Adrenal gland (tissue), 12 donors: ENCODE data around the gene SMIM24. TPM values are rescaled to one million over a fixed set of nuclear protein-coding genes. Genes with fewer than 3 reads are reported as not detected.
"Not testable (repeated sequence)": the region's sequence is repeated elsewhere in the genome, so short reads cannot be mapped to it uniquely, and the experiment has no call there.

Experiments used
- DNase-seq, 7 donors: peaks; one replicate each; pipeline ENCODE4 v3.0.0-alpha.2; 2019 to 2020
- H3K27ac ChIP-seq, 5 donors: fragments of 200-600 bp; sonication (generic) in 4 of 5; 1 replicate in 3 of 5; 2 replicates in 2 of 5; pipeline versions ENCODE4 v1.5.1 to v1.8.0; 2016 to 2020; ENCODE audit warnings: mild to moderate bottlenecking in 1 of 5
- H3K27me3 ChIP-seq: fragments of 200-600 bp; 2 replicates; pipeline ENCODE4 v1.8.0; 2021
- H3K36me3 ChIP-seq, 2 donors: fragments of 200-600 bp; replicated peaks in 1 of 2; 1 replicate in 1 of 2; 2 replicates in 1 of 2; pipeline versions ENCODE4 v1.5.1 to v1.8.0; 2018 to 2022
- H3K4me1 ChIP-seq, 2 donors: fragments of 200-600 bp; replicated peaks in 1 of 2; 1 replicate in 1 of 2; 2 replicates in 1 of 2; pipeline versions ENCODE4 v1.5.1 to v1.8.0; 2018 to 2021
- H3K4me3 ChIP-seq, 4 donors: fragments of 200-600 bp; sonication (generic) in 3 of 4; one replicate each; pipeline ENCODE4 v1.5.1; 2016 to 2018
- H3K9me3 ChIP-seq, 3 donors: fragments of 200-600 bp; sonication (generic) in 1 of 3; replicated peaks in 1 of 3; 1 replicate in 2 of 3; 2 replicates in 1 of 3; pipeline versions ENCODE4 v1.5.1 to v1.8.0; 2016 to 2021
- CTCF ChIP-seq, 6 experiments: fragments of 450-650 bp in 4 of 6; fragments of 200-600 bp in 2 of 6; sonication (generic) in 1 of 6; IDR thresholded peaks; 1 replicate in 5 of 6; 2 replicates in 1 of 6; pipeline versions ENCODE4 v1.5.1 to v1.8.0; 2016 to 2021; ENCODE audit warnings: antibody characterized with exemption in 6 of 6, mild to moderate bottlenecking in 2 of 6, moderate library complexity in 1 of 6
- POLR2A ChIP-seq, 2 donors: fragments of 450-650 bp; IDR thresholded peaks; one replicate each; pipeline ENCODE4 v1.6.1; 2017; ENCODE audit warnings: antibody characterized with exemption in 2 of 2, mild to moderate bottlenecking in 2 of 2, moderate library complexity in 1 of 2
- WGBS, 4 donors: extraction: QIAGEN DNeasy Blood & Tissue Kit in 2 of 4; methylation state at CpG; one replicate each; pipeline versions ENCODE4 v1.1.5 to v1.1.7; 2013 to 2017; 5-methylcytosine and 5-hydroxymethylcytosine counted together
- intact Hi-C, 2 donors: fragments of 100-400 bp; cut with DNase I; formaldehyde crosslinking; loops; one replicate each; pipeline versions ENCODE4 v1.14.1 to v1.15.0; 2022 to 2023
- polyA plus RNA-seq, 3 donors: library from polyadenylated mRNA; stranded (reverse); fragments of 200-250 nt in 2 of 3; fragments of 350-450 nt in 1 of 3; fragmentation: Illumina TruSeq in 1 of 3; extraction: RNeasy Lipid Tissue Mini Kit (QIAGEN cat#74804) in 1 of 3; gene quantifications; one replicate each; pipeline ENCODE4 v1.2.3, GENCODE V29; 2013 to 2014
- total RNA-seq, 9 donors: library from RNA; depleted of rRNA in 4 of 9; stranded (reverse); fragments of >200 nt in 4 of 9; fragments of 120-200 nt in 1 of 9; fragmentation: NEBNext Ultra II Directional in 1 of 9; extraction: Animal tissue kit (Norgen Biotek cat#: 25700) in 1 of 9; gene quantifications; one replicate each; pipeline versions ENCODE4 v1.1.0 to v1.2.4, GENCODE V29; 2013 to 2023
- donor health status: healthy with polysubstance abuse.
- donor health status: Bipolar disorder and iron deficiency.
- donor health status: DM: yes; HTN: yes; CAD: no.
- donor health status: DM: no; HTN: no; CAD: no.
- donor health status: DM: no; HTN: no; CAD: no.
- donor health status: DM: yes; HTN: yes; CAD: no.

SMIM24 gene
- total and polyA plus RNA-seq, 12 donors: 0.36 to 0.48 TPM; not detected in 10

GRCh38 chr19:3510727-3511126 lies 30.4 kb upstream of the SMIM24 start:
- intact Hi-C loops: no loop called here
- DNase-seq: peak in 1 of 7 donors; percentile 25
- TF ChIP-seq POLR2A (IDR thresholded peaks at IDR 0.05) (no peak), CTCF (IDR thresholded peaks at IDR 0.05) (no peak)

GRCh38 chr19:3509566-3509989 lies 29.3 kb upstream of the SMIM24 start:
- WGBS, 4 donors: 37 to 74% (median 56%) methylated on average over 9 to 15 of the region's 15 CpGs
- DNase-seq: peak; percentile 77 to 93 (median 89)
- TF ChIP-seq POLR2A (IDR thresholded peaks at IDR 0.05) (peak in 1 of 2 donors; percentile 73), CTCF (IDR thresholded peaks at IDR 0.05) (no peak)
- H3K4me3 ChIP-seq: no peak overlapping the region
- no peaks in the 10 kb centered on the region for H3K9me3 ChIP-seq
- peaks cover 0 to 14% of the 10 kb centered on the region in 2 donors for H3K36me3 ChIP-seq
- no peaks in the 10 kb centered on the region for H3K27me3 ChIP-seq
- H3K4me1 ChIP-seq: peaks cover 46 to 53% of the 10 kb centered on the region in 2 donors
- intact Hi-C loops: no loop called here
- peak overlapping the region; percentile 2 to 91 (median 62) for H3K27ac ChIP-seq

More at GRCh38 chr19:3510727-3511126, 30.4 kb upstream of the SMIM24 start:
- 78 to 90% (median 90%) methylated on average over 8 to 22 of the region's 22 CpGs for WGBS, 4 donors
- Histone ChIP-seq H3K4me1 (peaks cover 40 to 47% of the 10 kb centered on the region in 2 donors), H3K4me3 (no peak overlapping the region), H3K36me3 (peaks cover 0 to 14% of the 10 kb centered on the region in 2 donors), H3K27me3 (no peaks in the 10 kb centered on the region), H3K27ac (peak overlapping the region in 1 of 5 donors; percentile 91), H3K9me3 (no peaks in the 10 kb centered on the region)

GRCh38 chr19:3508771-3509535 lies 28.6 kb upstream of the SMIM24 start:
- peaks cover 0 to 14% of the 10 kb centered on the region in 2 donors for H3K36me3 ChIP-seq
- DNase-seq: peak in 1 of 7 donors; percentile 24
- WGBS, 4 donors: 78 to 82% (median 79%) methylated on average over 18 to 23 of the region's 23 CpGs

GRCh38 chr19:3508121-3508661 lies 27.9 kb upstream of the SMIM24 start:
- H3K4me3 ChIP-seq, H3K27me3 ChIP-seq, H3K9me3 ChIP-seq, intact Hi-C loops, DNase-seq: not testable (repeated sequence)
- Histone ChIP-seq H3K27ac (peak overlapping the region in 3 of 5 donors; percentile 62 to 97 (median 91)), H3K36me3 (peaks cover 0 to 14% of the 10 kb centered on the region in 2 donors), H3K4me1 (peaks cover 47 to 49% of the 10 kb centered on the region in 2 donors)
- WGBS, 4 donors: 93 to 95% (median 93%) methylated on average over 17 to 18 of the region's 18 CpGs

More at GRCh38 chr19:3508771-3509535, 28.6 kb upstream of the SMIM24 start:
- Histone ChIP-seq H3K27ac (peak overlapping the region; percentile 2 to 91 (median 62)), H3K4me1 (peaks cover 46 to 52% of the 10 kb centered on the region in 2 donors), H3K9me3 (no peaks in the 10 kb centered on the region), H3K4me3 (no peak overlapping the region), H3K27me3 (no peaks in the 10 kb centered on the region)
- no peak for TF ChIP-seq CTCF (IDR thresholded peaks at IDR 0.05)
- no peak for TF ChIP-seq POLR2A (IDR thresholded peaks at IDR 0.05)
- intact Hi-C loops: no loop called here
